Lower leg skin (tissue), 3 donors: ENCODE data around the gene KCNK4.

Source experiments
- CTCF ChIP-seq, 3 donors: fragments of 450-650 bp; IDR thresholded peaks; one replicate each; pipeline ENCODE4 v1.5.1; 2016; ENCODE audit warnings: antibody characterized with exemption in 3 of 3, mild to moderate bottlenecking in 3 of 3, moderate library complexity in 2 of 3
- POLR2A ChIP-seq, 2 donors: fragments of 450-650 bp; IDR thresholded peaks; one replicate each; pipeline ENCODE4 v1.6.1; 2016 to 2017; ENCODE audit warnings: antibody characterized with exemption in 2 of 2, mild to moderate bottlenecking in 1 of 2, moderate library complexity in 1 of 2

- TF ChIP-seq CTCF (IDR thresholded peaks at IDR 0.05) (no peak), POLR2A (IDR thresholded peaks at IDR 0.05) (no peak)
Observed at GRCh38 chr11:64262271-64263002, 28.7 kb upstream of the KCNK4 start.
